SK-N-SH treated with all-trans-retinoic acid at 6 μM for 48 hours (cell line): ENCODE data around the gene KCNG2.

Experiments used
- ARNTL ChIP-seq: fragments of 450-650 bp; formaldehyde crosslinking; IDR thresholded peaks from 2 replicates; pipeline ENCODE4 v1.5.0; 2020; ENCODE audit warnings: low read depth, mild to moderate bottlenecking, moderate library complexity, borderline replicate concordance
- CSDC2 ChIP-seq: fragments of 250-450 bp; sonication (Bioruptor Pico); IDR thresholded peaks from 2 replicates; pipeline ENCODE4 v1.5.0; 2020; ENCODE audit warnings: mild to moderate bottlenecking, moderate library complexity
- CSRNP3 ChIP-seq: fragments of 250-450 bp; sonication (Bioruptor Pico); IDR thresholded peaks from 2 replicates; pipeline ENCODE4 v1.5.1; 2021; ENCODE audit warnings: mild to moderate bottlenecking, moderate library complexity
- ESRRG ChIP-seq: fragments of 250-450 bp; sonication (Bioruptor Pico); IDR thresholded peaks from 2 replicates; pipeline ENCODE4 v1.6.1; 2021; ENCODE audit warnings: mild to moderate bottlenecking
- GLIS3 ChIP-seq: fragments of 250-450 bp; sonication (Bioruptor Pico); IDR thresholded peaks from 2 replicates; pipeline ENCODE4 v1.5.0; 2020; ENCODE audit warnings: mild to moderate bottlenecking, moderate library complexity
- PATZ1 ChIP-seq: fragments of 250-450 bp; sonication (Bioruptor Pico); IDR thresholded peaks from 2 replicates; pipeline ENCODE4 v1.8.0; 2020; ENCODE audit warnings: mild to moderate bottlenecking, moderate library complexity, borderline replicate concordance
- POU6F1 ChIP-seq: fragments of 250-450 bp; sonication (Bioruptor Pico); IDR thresholded peaks from 2 replicates; pipeline ENCODE4 v1.8.0; 2021; ENCODE audit warnings: low read depth, mild to moderate bottlenecking, moderate library complexity, borderline replicate concordance
- RARB ChIP-seq: fragments of 250-450 bp; sonication (Bioruptor Pico); IDR thresholded peaks from 2 replicates; pipeline ENCODE4 v1.8.0; 2021; ENCODE audit warnings: mild to moderate bottlenecking, moderate library complexity
- TOX ChIP-seq: fragments of 250-450 bp; sonication (Bioruptor Pico); IDR thresholded peaks from 2 replicates; pipeline ENCODE4 v1.8.0; 2021; ENCODE audit warnings: mild to moderate bottlenecking, moderate library complexity, borderline replicate concordance
- ZC3H10 ChIP-seq: fragments of 250-450 bp; sonication (Bioruptor Pico); IDR thresholded peaks from 2 replicates; pipeline ENCODE4 v1.5.1; 2021; ENCODE audit warnings: mild to moderate bottlenecking, moderate library complexity
- ZFP30 ChIP-seq: fragments of 450-650 bp; formaldehyde crosslinking; IDR thresholded peaks from 2 replicates; pipeline ENCODE4 v1.5.0; 2022; ENCODE audit warnings: mild to moderate bottlenecking, moderate library complexity
- ZNF8 ChIP-seq: fragments of 450-650 bp; formaldehyde crosslinking; IDR thresholded peaks from 2 replicates; pipeline ENCODE4 v1.5.0; 2020; ENCODE audit warnings: mild to moderate bottlenecking, moderate library complexity

- TF ChIP-seq POU6F1 (CRISPR knock-in tag) (no peak), ESRRG (CRISPR knock-in tag) (no peak), TOX (CRISPR knock-in tag) (no peak), PATZ1 (CRISPR knock-in tag) (no peak), ZNF8 (CRISPR knock-in tag) (no peak), ARNTL (no peak), ZC3H10 (CRISPR knock-in tag) (no peak), CSRNP3 (no peak), ZFP30 (CRISPR knock-in tag) (no peak), CSDC2 (no peak), GLIS3 (no peak), RARB (no peak)
Measured at GRCh38 chr18:79876497-79876896, 78.8 kb downstream of the KCNG2 start.
